Measurements from ENCODE around the gene PRDM15.

Gene PRDM15

GRCh38 chr21:41753006-41753898 lies 125.9 kb downstream of the PRDM15 start:
- H2AFZ ChIP-seq (ENCODE audit: low read length), result no peak overlapping the region
- H3K9ac ChIP-seq (ENCODE audit: low read depth, low read length, poor library complexity, severe bottlenecking), result no peak overlapping the region
- H3K9me3 ChIP-seq (ENCODE audit: insufficient read depth, low read depth, low read length), result no peaks in the 10 kb centered on the region
- H4K20me1 ChIP-seq (ENCODE audit: insufficient read depth, low read length, poor library complexity, severe bottlenecking), result no peaks in the 10 kb centered on the region
- TF ChIP-seq CTCF (conservative IDR thresholded peaks at IDR 0.05; ENCODE audit: low read length) (no peak), EZH2phosphoT487 (IDR thresholded peaks at IDR 0.05; ENCODE audit: borderline replicate concordance) (no peak)
- H3K4me3 ChIP-seq (ENCODE audit: low read length, poor library complexity, severe bottlenecking), result no peak overlapping the region
- no peaks in the 10 kb centered on the region for H3F3A ChIP-seq (ENCODE audit: low read depth)
- no peaks in the 10 kb centered on the region for H3K79me2 ChIP-seq (ENCODE audit: insufficient read depth, low read length)
- peaks cover 11% of the 10 kb centered on the region for H3K4me1 ChIP-seq (ENCODE audit: insufficient read depth, low read length, poor library complexity, severe bottlenecking)
- no peaks in the 10 kb centered on the region for H3K27me3 ChIP-seq (ENCODE audit: insufficient read depth, low read length, poor library complexity, severe bottlenecking)
- H3K4me2 ChIP-seq (ENCODE audit: low read depth, low read length, poor library complexity, severe bottlenecking), result no peak overlapping the region
- no peaks in the 10 kb centered on the region for H3K9me2 ChIP-seq (replicated peaks; ENCODE audit: low read depth, low read length)
- no peaks in the 10 kb centered on the region for H3K36me3 ChIP-seq (ENCODE audit: insufficient read depth, low read length)

GRCh38 chr21:41752231-41752681 lies 126.9 kb downstream of the PRDM15 start:
- no peaks in the 10 kb centered on the region for H3K36me3 ChIP-seq (ENCODE audit: insufficient read depth, low read length)
- peak overlapping the region; percentile 48 for H3K4me2 ChIP-seq (ENCODE audit: low read depth, low read length, poor library complexity, severe bottlenecking)
- H3K4me3 ChIP-seq (ENCODE audit: low read length, poor library complexity, severe bottlenecking), result no peak overlapping the region
- no peaks in the 10 kb centered on the region for H3K9me2 ChIP-seq (replicated peaks; ENCODE audit: low read depth, low read length)
- H3K27me3 ChIP-seq (ENCODE audit: insufficient read depth, low read length, poor library complexity, severe bottlenecking), result no peaks in the 10 kb centered on the region
- H3K79me2 ChIP-seq (ENCODE audit: insufficient read depth, low read length), result no peaks in the 10 kb centered on the region
- H2AFZ ChIP-seq (ENCODE audit: low read length), result no peak overlapping the region
- H4K20me1 ChIP-seq (ENCODE audit: insufficient read depth, low read length, poor library complexity, severe bottlenecking), result no peaks in the 10 kb centered on the region
- H3K9ac ChIP-seq (ENCODE audit: low read depth, low read length, poor library complexity, severe bottlenecking), result no peak overlapping the region
- no peaks in the 10 kb centered on the region for H3F3A ChIP-seq (ENCODE audit: low read depth)
- TF ChIP-seq EZH2phosphoT487 (IDR thresholded peaks at IDR 0.05; ENCODE audit: borderline replicate concordance) (no peak), CTCF (conservative IDR thresholded peaks at IDR 0.05; ENCODE audit: low read length) (no peak)
- no peaks in the 10 kb centered on the region for H3K9me3 ChIP-seq (ENCODE audit: insufficient read depth, low read depth, low read length)
- H3K4me1 ChIP-seq (ENCODE audit: insufficient read depth, low read length, poor library complexity, severe bottlenecking), result peaks cover 11% of the 10 kb centered on the region

- Histone ChIP-seq H3K36me3 (ENCODE audit: insufficient read depth, low read length) (no peaks in the 10 kb centered on the region), H3K4me2 (ENCODE audit: low read depth, low read length, poor library complexity, severe bottlenecking) (peak overlapping the region; percentile 48), H3K4me3 (ENCODE audit: low read length, poor library complexity, severe bottlenecking) (no peak overlapping the region), H3K9ac (ENCODE audit: low read depth, low read length, poor library complexity, severe bottlenecking) (peak overlapping the region; percentile 28), H3K9me2 (replicated peaks; ENCODE audit: low read depth, low read length) (no peaks in the 10 kb centered on the region), H3K27me3 (ENCODE audit: insufficient read depth, low read length, poor library complexity, severe bottlenecking) (no peaks in the 10 kb centered on the region), H3K9me3 (ENCODE audit: insufficient read depth, low read depth, low read length) (no peaks in the 10 kb centered on the region), H3F3A (ENCODE audit: low read depth) (no peaks in the 10 kb centered on the region), H3K79me2 (ENCODE audit: insufficient read depth, low read length) (no peaks in the 10 kb centered on the region), H4K20me1 (ENCODE audit: insufficient read depth, low read length, poor library complexity, severe bottlenecking) (no peaks in the 10 kb centered on the region), H2AFZ (ENCODE audit: low read length) (no peak overlapping the region), H3K4me1 (ENCODE audit: insufficient read depth, low read length, poor library complexity, severe bottlenecking) (peaks cover 11% of the 10 kb centered on the region)
- no peak for TF ChIP-seq EZH2phosphoT487 (IDR thresholded peaks at IDR 0.05; ENCODE audit: borderline replicate concordance)
Observed at GRCh38 chr21:41751611-41752011, 127.5 kb downstream of the PRDM15 start.
